HepG2 (cell line): Measurements from ENCODE around the gene KRTAP5-9. TPM values are rescaled to one million over a fixed set of nuclear protein-coding genes. Genes with fewer than 3 reads are reported as not detected.

Experiments
- ATAC-seq: fragments of 200-7000 bp; cut with Tn5 transposase; 3 replicates; pipeline ENCODE4 v1.9.1; 2020; ENCODE audit warnings: mild to moderate bottlenecking, moderate library complexity
- BruUV-seq: library from RNA; stranded (reverse); fragments of 400-500 nt; replicated peaks from 2 replicates; lab custom pipeline; 2021; lab: Mats Ljungman, UMichigan
- CTCF ChIA-PET: fragments of 300-600 bp; formaldehyde crosslinking; extraction: SDS; loops from one replicate; lab custom pipeline; 2021; ENCODE audit warnings: low total read pairs, inconsistent platforms, low intra/inter-chr PET ratio; lab: Yijun Ruan, JAX
- POLR2A ChIA-PET: fragments of 350-600 bp; sonication (Branson Sonifier 250); formaldehyde crosslinking; loops from one replicate; lab custom pipeline; 2020; ENCODE audit warnings: antibody characterized with exemption, inconsistent platforms; lab: Yijun Ruan, JAX
- DNase-seq: peaks from one replicate; pipeline ENCODE4 v3.0.0-alpha.2; 2015; ENCODE audit warnings: low spot score
- FAIRE-seq: peaks from 3 replicates; lab custom pipeline; 2011; peaks lifted over from hg19 to GRCh38; lab: Jason Lieb, UNC
- H2AFZ ChIP-seq: one replicate; pipeline ENCODE4 v1.6.1; 2011; ENCODE audit warnings: low read length, inconsistent platforms
- H3K27ac ChIP-seq: fragments of 300-600 bp; 3 replicates; pipeline ENCODE4 v1.8.0; 2011; ENCODE audit warnings: mixed run types, mild to moderate bottlenecking, mixed read lengths, low read length, inconsistent platforms; ENCODE audit not compliant: insufficient read depth; ENCODE audit errors: extremely low read length
- H3K27me3 ChIP-seq, 2 experiments: fragments of 200-600 bp in 1 of 2; 2 replicates in 1 of 2; 3 replicates in 1 of 2; pipeline versions ENCODE4 v1.6.0 to v1.8.0; 2011; ENCODE audit warnings: low read length in 2 of 2, mild to moderate bottlenecking in 2 of 2, moderate library complexity in 2 of 2, inconsistent platforms in 1 of 2; ENCODE audit not compliant: insufficient read depth in 2 of 2, control insufficient read depth in 1 of 2
- H3K36me3 ChIP-seq, 2 experiments: fragments of 200-600 bp in 1 of 2; replicated peaks in 1 of 2; 2 replicates in 1 of 2; 3 replicates in 1 of 2; pipeline versions ENCODE4 v1.5.1 to v1.8.0; 2011; ENCODE audit warnings: low read length in 2 of 2, inconsistent platforms in 1 of 2; ENCODE audit not compliant: insufficient read depth in 2 of 2, control insufficient read depth in 1 of 2
- H3K4me1 ChIP-seq: 2 replicates; pipeline ENCODE4 v1.5.1; 2012; ENCODE audit warnings: low read length, inconsistent platforms; ENCODE audit not compliant: insufficient read depth
- H3K4me2 ChIP-seq: 2 replicates; pipeline ENCODE4 v1.6.0; 2011; ENCODE audit warnings: low read depth, low read length, inconsistent platforms
- H3K4me3 ChIP-seq, 3 experiments: fragments of 200-600 bp in 1 of 3; sonication (generic), shearing (Covaris generic) in 1 of 3; replicated peaks in 1 of 3; 2 replicates each; pipeline ENCODE4 v1.5.1; 2011 to 2016; ENCODE audit warnings: low read length in 3 of 3, inconsistent platforms in 2 of 3, low read depth in 2 of 3, mild to moderate bottlenecking in 2 of 3, control low read depth in 1 of 3, mixed read lengths in 1 of 3; ENCODE audit not compliant: insufficient read depth in 1 of 3
- H3K79me2 ChIP-seq: one replicate; pipeline ENCODE4 v1.6.1; 2011; ENCODE audit warnings: low read length, inconsistent platforms; ENCODE audit not compliant: insufficient read depth
- H3K9ac ChIP-seq: 2 replicates; pipeline ENCODE4 v1.6.0; 2011; ENCODE audit warnings: mild to moderate bottlenecking, low read depth, low read length, inconsistent platforms; ENCODE audit not compliant: insufficient read depth
- H3K9me3 ChIP-seq: 2 replicates; pipeline ENCODE4 v1.5.1; 2012; ENCODE audit warnings: mild to moderate bottlenecking, low read length
- H4K20me1 ChIP-seq: 2 replicates; pipeline ENCODE4 v1.6.0; 2011; ENCODE audit warnings: inconsistent platforms, mild to moderate bottlenecking, low read length, moderate library complexity; ENCODE audit not compliant: insufficient read depth
- FOXJ3 ChIP-seq: sonication (generic); formaldehyde crosslinking; IDR thresholded peaks from 2 replicates; pipeline ENCODE4 v1.4.0; 2020; ENCODE audit warnings: missing genetic modification reagents, mild to moderate bottlenecking, borderline replicate concordance
- HES4 ChIP-seq: sonication (generic); formaldehyde crosslinking; IDR thresholded peaks from 2 replicates; pipeline ENCODE4 v1.9.0; 2021; ENCODE audit warnings: mild to moderate bottlenecking, missing genetic modification reagents, borderline replicate concordance
- JUNB ChIP-seq: sonication (generic); formaldehyde crosslinking; IDR thresholded peaks from 2 replicates; pipeline ENCODE4 v1.8.0; 2022; ENCODE audit warnings: missing genetic modification reagents, mild to moderate bottlenecking, borderline replicate concordance
- RELA ChIP-seq: sonication (generic); formaldehyde crosslinking; IDR thresholded peaks from 2 replicates; pipeline ENCODE4 v1.4.0; 2020; ENCODE audit warnings: missing genetic modification reagents
- ZNF44 ChIP-seq: sonication (generic); formaldehyde crosslinking; IDR thresholded peaks from 2 replicates; pipeline ENCODE4 v1.5.1; 2020; ENCODE audit warnings: mild to moderate bottlenecking, missing genetic modification reagents
- ZNF605 ChIP-seq: sonication (generic); formaldehyde crosslinking; IDR thresholded peaks from 2 replicates; pipeline ENCODE4 v1.8.0; 2022; ENCODE audit warnings: mild to moderate bottlenecking, missing genetic modification reagents
- WGBS: methylation state at CpG from one replicate; pipeline ENCODE4 v1.1.6; 2017; ENCODE audit warnings: low lambda C conversion rate; 5-methylcytosine and 5-hydroxymethylcytosine counted together
- in situ Hi-C: cut with HindIII; loops from 2 replicates; pipeline ENCODE4 v1.10.0; 2017; ENCODE audit warnings: low pct_unique_long_range_greater_than_20kb; ENCODE audit not compliant: extremely low pct_ligation_motif_present
- intact Hi-C: fragments of 100-400 bp; cut with micrococcal nuclease; formaldehyde crosslinking; loops from one replicate; pipeline ENCODE4 v1.10.0; 2022; ENCODE audit not compliant: unreplicated experiment
- polyA plus RNA-seq, 8 experiments: library from polyadenylated mRNA; depleted of rRNA in 3 of 8; stranded (reverse) in 7 of 8; unstranded in 1 of 8; fragments of >200 nt; fragmentation: Illumina TruSeq in 4 of 8; extraction: Trizol in 4 of 8; gene quantifications; 2 replicates each; pipeline versions ENCODE4 v1.2.1 to v1.2.3, GENCODE V29; 2011 to 2016; ENCODE audit warnings: low read depth in 4 of 8, missing spikeins in 1 of 8, mixed read lengths in 1 of 8; ENCODE audit not compliant: insufficient read depth in 1 of 8
- total RNA-seq, 5 experiments: library from RNA; depleted of rRNA; stranded (reverse); fragments of >200 nt; fragmentation: Illumina TruSeq; extraction: Trizol; gene quantifications; 2 replicates each; pipeline ENCODE4 v1.2.3, GENCODE V29; 2016; ENCODE audit warnings: low read depth in 1 of 5
- TF ChIP-seq, protein P1 (sequence below): IDR thresholded peaks from 2 replicates; pipeline ENCODE4 v1.6.1; 2012; ENCODE audit warnings: low read length, improper control_type of control experiment
- TF ChIP-seq, protein P2 (sequence below): sonication (generic); formaldehyde crosslinking; IDR thresholded peaks from 2 replicates; pipeline ENCODE4 v1.5.0; 2020; ENCODE audit warnings: missing genetic modification reagents, mild to moderate bottlenecking, borderline replicate concordance
- TF ChIP-seq, protein P3 (sequence below): sonication (generic); formaldehyde crosslinking; IDR thresholded peaks from 2 replicates; pipeline ENCODE4 v1.4.0; 2020; ENCODE audit warnings: missing genetic modification reagents
- TF ChIP-seq, protein P4 (sequence below): sonication (generic); formaldehyde crosslinking; IDR thresholded peaks from 2 replicates; pipeline ENCODE4 v1.5.0; 2020; ENCODE audit warnings: missing genetic modification reagents

The KRTAP5-9 gene
- total and polyA plus RNA-seq, 2 of the 13 experiments (the other 11 are each of a cell fraction or from before 2014, with no cell fraction given): 0.09 TPM; not detected in 1

DNA sequence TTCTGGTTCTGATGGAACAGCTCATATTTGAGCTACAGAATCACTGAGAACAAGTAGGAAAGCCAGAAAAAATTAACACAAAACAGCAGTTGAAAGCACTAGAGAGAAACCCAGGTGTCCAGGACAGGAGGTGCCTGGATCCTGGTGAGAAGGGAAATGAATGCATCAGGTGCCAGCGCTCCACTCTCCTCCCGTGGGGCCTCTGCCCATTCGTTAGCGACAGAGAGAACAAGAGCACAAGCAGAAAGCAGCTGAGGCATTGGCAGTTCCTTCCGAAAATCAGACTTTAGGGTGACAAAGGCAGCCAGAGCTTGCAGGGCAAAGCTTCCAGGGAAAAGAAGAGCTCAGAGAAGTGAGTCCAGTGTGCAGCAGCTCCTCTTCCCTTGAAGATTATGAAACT is 41.1 kb upstream of the KRTAP5-9 start:
- Histone ChIP-seq H3K79me2 (no peaks in the 10 kb centered on the region), H3K4me2 (no peak overlapping the region), H4K20me1 (no peaks in the 10 kb centered on the region), H3K4me1 (no peaks in the 10 kb centered on the region), H3K9me3 (peaks cover 4% of the 10 kb centered on the region; the same call in 1 of the 2 replicates), H3K4me3 (no peak overlapping the region), H3K27ac (no peak overlapping the region), H2AFZ (no peak overlapping the region), H3K27me3 (no peaks in the 10 kb centered on the region), H3K36me3 (no peaks in the 10 kb centered on the region), H3K9ac (no peak overlapping the region)
- intact Hi-C loops: no loop called here
- ChIA-PET CTCF (no interaction called here), POLR2A (no interaction called here)
- DNase-seq (no peak), ATAC-seq (no peak), FAIRE-seq (no peak)
- in situ Hi-C loops: no loop called here
- BruUV-seq: no TSS peak
- TF ChIP-seq, protein P1, sequence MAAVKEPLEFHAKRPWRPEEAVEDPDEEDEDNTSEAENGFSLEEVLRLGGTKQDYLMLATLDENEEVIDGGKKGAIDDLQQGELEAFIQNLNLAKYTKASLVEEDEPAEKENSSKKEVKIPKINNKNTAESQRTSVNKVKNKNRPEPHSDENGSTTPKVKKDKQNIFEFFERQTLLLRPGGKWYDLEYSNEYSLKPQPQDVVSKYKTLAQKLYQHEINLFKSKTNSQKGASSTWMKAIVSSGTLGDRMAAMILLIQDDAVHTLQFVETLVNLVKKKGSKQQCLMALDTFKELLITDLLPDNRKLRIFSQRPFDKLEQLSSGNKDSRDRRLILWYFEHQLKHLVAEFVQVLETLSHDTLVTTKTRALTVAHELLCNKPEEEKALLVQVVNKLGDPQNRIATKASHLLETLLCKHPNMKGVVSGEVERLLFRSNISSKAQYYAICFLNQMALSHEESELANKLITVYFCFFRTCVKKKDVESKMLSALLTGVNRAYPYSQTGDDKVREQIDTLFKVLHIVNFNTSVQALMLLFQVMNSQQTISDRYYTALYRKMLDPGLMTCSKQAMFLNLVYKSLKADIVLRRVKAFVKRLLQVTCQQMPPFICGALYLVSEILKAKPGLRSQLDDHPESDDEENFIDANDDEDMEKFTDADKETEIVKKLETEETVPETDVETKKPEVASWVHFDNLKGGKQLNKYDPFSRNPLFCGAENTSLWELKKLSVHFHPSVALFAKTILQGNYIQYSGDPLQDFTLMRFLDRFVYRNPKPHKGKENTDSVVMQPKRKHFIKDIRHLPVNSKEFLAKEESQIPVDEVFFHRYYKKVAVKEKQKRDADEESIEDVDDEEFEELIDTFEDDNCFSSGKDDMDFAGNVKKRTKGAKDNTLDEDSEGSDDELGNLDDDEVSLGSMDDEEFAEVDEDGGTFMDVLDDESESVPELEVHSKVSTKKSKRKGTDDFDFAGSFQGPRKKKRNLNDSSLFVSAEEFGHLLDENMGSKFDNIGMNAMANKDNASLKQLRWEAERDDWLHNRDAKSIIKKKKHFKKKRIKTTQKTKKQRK: no peak
- TF ChIP-seq, protein P2, sequence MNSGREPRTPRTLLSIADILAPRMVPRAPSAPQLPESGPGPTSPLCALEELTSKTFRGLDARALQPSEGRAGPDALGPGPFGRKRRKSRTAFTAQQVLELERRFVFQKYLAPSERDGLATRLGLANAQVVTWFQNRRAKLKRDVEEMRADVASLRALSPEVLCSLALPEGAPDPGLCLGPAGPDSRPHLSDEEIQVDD: no peak
- no peak for TF ChIP-seq ZNF605 (CRISPR knock-in tag)
- no peak for TF ChIP-seq FOXJ3 (CRISPR knock-in tag)
- TF ChIP-seq, protein P3, sequence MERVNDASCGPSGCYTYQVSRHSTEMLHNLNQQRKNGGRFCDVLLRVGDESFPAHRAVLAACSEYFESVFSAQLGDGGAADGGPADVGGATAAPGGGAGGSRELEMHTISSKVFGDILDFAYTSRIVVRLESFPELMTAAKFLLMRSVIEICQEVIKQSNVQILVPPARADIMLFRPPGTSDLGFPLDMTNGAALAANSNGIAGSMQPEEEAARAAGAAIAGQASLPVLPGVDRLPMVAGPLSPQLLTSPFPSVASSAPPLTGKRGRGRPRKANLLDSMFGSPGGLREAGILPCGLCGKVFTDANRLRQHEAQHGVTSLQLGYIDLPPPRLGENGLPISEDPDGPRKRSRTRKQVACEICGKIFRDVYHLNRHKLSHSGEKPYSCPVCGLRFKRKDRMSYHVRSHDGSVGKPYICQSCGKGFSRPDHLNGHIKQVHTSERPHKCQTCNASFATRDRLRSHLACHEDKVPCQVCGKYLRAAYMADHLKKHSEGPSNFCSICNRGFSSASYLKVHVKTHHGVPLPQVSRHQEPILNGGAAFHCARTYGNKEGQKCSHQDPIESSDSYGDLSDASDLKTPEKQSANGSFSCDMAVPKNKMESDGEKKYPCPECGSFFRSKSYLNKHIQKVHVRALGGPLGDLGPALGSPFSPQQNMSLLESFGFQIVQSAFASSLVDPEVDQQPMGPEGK (CRISPR knock-in tag): no peak
- TF ChIP-seq HES4 (CRISPR knock-in tag): no peak
- TF ChIP-seq ZNF44 (CRISPR knock-in tag): no peak
- TF ChIP-seq, protein P4, sequence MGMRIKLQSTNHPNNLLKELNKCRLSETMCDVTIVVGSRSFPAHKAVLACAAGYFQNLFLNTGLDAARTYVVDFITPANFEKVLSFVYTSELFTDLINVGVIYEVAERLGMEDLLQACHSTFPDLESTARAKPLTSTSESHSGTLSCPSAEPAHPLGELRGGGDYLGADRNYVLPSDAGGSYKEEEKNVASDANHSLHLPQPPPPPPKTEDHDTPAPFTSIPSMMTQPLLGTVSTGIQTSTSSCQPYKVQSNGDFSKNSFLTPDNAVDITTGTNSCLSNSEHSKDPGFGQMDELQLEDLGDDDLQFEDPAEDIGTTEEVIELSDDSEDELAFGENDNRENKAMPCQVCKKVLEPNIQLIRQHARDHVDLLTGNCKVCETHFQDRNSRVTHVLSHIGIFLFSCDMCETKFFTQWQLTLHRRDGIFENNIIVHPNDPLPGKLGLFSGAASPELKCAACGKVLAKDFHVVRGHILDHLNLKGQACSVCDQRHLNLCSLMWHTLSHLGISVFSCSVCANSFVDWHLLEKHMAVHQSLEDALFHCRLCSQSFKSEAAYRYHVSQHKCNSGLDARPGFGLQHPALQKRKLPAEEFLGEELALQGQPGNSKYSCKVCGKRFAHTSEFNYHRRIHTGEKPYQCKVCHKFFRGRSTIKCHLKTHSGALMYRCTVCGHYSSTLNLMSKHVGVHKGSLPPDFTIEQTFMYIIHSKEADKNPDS (CRISPR knock-in tag): no peak
- TF ChIP-seq RELA (CRISPR knock-in tag): no peak
- TF ChIP-seq JUNB (CRISPR knock-in tag): no peak
- WGBS: 93% methylated on average over 5 of the region's 5 CpGs
